Fibroblast of lung (primary cell): Measurements from ENCODE around the gene SLC9A5. TPM values are rescaled to one million over a fixed set of nuclear protein-coding genes. Genes with fewer than 3 reads are reported as not detected.
A peak's percentile ranks its signal among the peaks of the same experiment; 100 is the strongest.

ENCODE experiments used
- DNase-seq, 2 donors: peaks; one replicate each; pipeline versions ENCODE4 v3.0.0 to v3.0.0-alpha.2; 2010; ENCODE audit warnings: low read depth in 2 of 2
- H2AFZ ChIP-seq: 2 replicates; pipeline ENCODE4 v1.5.1; 2012; ENCODE audit warnings: low read length, control low read depth, inconsistent platforms
- H3K27ac ChIP-seq: 2 replicates; pipeline ENCODE4 v1.5.1; 2011; ENCODE audit warnings: low read length, control low read depth; ENCODE audit not compliant: insufficient read depth
- H3K27me3 ChIP-seq: 2 replicates; pipeline ENCODE4 v1.5.1; 2011; ENCODE audit warnings: mild to moderate bottlenecking, low read length; ENCODE audit not compliant: control insufficient read depth, insufficient read depth
- H3K36me3 ChIP-seq: 2 replicates; pipeline ENCODE4 v1.5.1; 2011; ENCODE audit warnings: low read length; ENCODE audit not compliant: control insufficient read depth, insufficient read depth
- H3K4me1 ChIP-seq: 2 replicates; pipeline ENCODE4 v1.5.1; 2011; ENCODE audit warnings: low read length; ENCODE audit not compliant: control insufficient read depth, insufficient read depth; ENCODE audit errors: extremely low read depth
- H3K4me2 ChIP-seq: 2 replicates; pipeline ENCODE4 v1.5.1; 2011; ENCODE audit warnings: low read length, control low read depth; ENCODE audit not compliant: insufficient read depth; ENCODE audit errors: extremely low read depth
- H3K4me3 ChIP-seq, 4 experiments: fragments of 200-600 bp in 1 of 4; sonication (generic) in 1 of 4; replicated peaks in 1 of 4; 2 replicates each; pipeline ENCODE4 v1.5.1; 2011 to 2016; ENCODE audit warnings: low read length in 4 of 4, low read depth in 3 of 4, mild to moderate bottlenecking in 3 of 4, control low read depth in 2 of 4, inconsistent platforms in 1 of 4, mixed read lengths in 1 of 4; ENCODE audit not compliant: insufficient read depth in 1 of 4; ENCODE audit errors: control extremely low read depth in 1 of 4
- H3K79me2 ChIP-seq: 2 replicates; pipeline ENCODE4 v1.5.1; 2012; ENCODE audit warnings: mild to moderate bottlenecking, low read length, inconsistent platforms; ENCODE audit not compliant: control insufficient read depth, insufficient read depth
- H3K9ac ChIP-seq: 2 replicates; pipeline ENCODE4 v1.5.1; 2011; ENCODE audit warnings: mild to moderate bottlenecking, low read length, control low read depth; ENCODE audit not compliant: insufficient read depth
- H3K9me3 ChIP-seq: 2 replicates; pipeline ENCODE4 v1.5.1; 2012; ENCODE audit warnings: low read depth, low read length; ENCODE audit not compliant: control insufficient read depth, insufficient read depth
- H4K20me1 ChIP-seq: 2 replicates; pipeline ENCODE4 v1.5.1; 2011; ENCODE audit warnings: low read length; ENCODE audit not compliant: control insufficient read depth, insufficient read depth; ENCODE audit errors: extremely low read depth
- CTCF ChIP-seq, 2 donors: IDR thresholded peaks in 1 of 2; conservative IDR thresholded peaks in 1 of 2; 1 replicate in 1 of 2; 2 replicates in 1 of 2; pipeline ENCODE4 v1.5.1; 2011 to 2012; ENCODE audit warnings: low read length in 2 of 2, control low read depth in 1 of 2, inconsistent platforms in 1 of 2, low read depth in 1 of 2, mild to moderate bottlenecking in 1 of 2
- EZH2 ChIP-seq: IDR thresholded peaks from 2 replicates; pipeline ENCODE4 v1.5.1; 2012; ENCODE audit warnings: low read length, control low read depth, mild to moderate bottlenecking; ENCODE audit errors: missing control alignments
- polyA plus RNA-seq, 2 donors: library from polyadenylated mRNA; depleted of rRNA in 1 of 2; stranded (reverse) in 1 of 2; unstranded in 1 of 2; fragments of >200 nt; gene quantifications; 2 replicates each; pipeline ENCODE4 v1.2.1, GENCODE V29; 2011 to 2012; ENCODE audit warnings: missing spikeins in 1 of 2
- total RNA-seq: library from RNA; depleted of rRNA; stranded (reverse); fragments of >200 nt; gene quantifications from 2 replicates; pipeline ENCODE4 v1.2.1, GENCODE V29; 2014

The SLC9A5 gene
- total and polyA plus RNA-seq, 2 donors (not counting 1 experiment from before 2014, with no cell fraction given), result 2.0 to 2.3 TPM

DNA sequence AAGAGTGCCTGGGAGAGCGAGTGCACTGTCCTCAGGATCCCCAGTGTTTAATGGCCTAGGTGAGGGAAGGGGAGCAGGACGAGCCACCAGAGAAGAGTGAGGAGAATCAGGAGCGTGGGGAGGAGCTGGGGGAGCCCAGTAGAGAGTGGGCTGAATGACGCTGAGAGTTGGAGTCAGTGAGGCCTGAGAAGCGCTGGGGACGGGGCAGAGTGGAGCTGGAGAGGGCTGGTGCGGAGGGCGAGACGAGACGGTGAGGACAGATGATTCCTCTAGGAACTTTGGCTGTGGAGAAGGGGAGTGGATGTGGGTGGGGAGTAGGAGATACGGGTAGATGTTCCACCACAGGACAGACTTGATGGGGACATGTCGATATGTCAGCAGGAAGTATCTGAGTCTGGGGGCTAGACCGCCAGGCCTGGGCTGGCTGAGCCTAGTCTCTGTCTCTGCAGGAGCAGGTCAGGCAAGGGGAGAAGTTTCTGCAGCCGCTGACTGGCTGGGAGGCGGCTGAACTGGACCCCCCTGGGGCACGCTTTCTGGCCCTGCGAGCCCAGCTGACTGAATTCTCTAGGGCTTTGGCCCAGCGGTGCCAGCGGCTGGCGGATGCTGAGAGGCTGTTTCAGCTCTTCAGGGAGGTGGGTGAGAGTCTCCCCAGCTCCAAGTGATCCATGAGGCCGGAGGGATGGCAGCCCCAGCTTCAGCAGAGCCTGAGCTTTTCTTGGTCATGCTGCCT is 35.2 kb downstream of the SLC9A5 start:
- no peaks in the 10 kb centered on the region for H3K27me3 ChIP-seq
- H3K27ac ChIP-seq, result no peak overlapping the region
- H3K4me3 ChIP-seq, result no peak overlapping the region
- no peaks in the 10 kb centered on the region for H3K9me3 ChIP-seq
- no peaks in the 10 kb centered on the region for H4K20me1 ChIP-seq
- H3K4me2 ChIP-seq, result no peak overlapping the region
- peaks cover 15% of the 10 kb centered on the region for H3K36me3 ChIP-seq
- no peak overlapping the region for H3K9ac ChIP-seq
- no peaks in the 10 kb centered on the region for H3K4me1 ChIP-seq
- H2AFZ ChIP-seq, result no peak overlapping the region
- TF ChIP-seq CTCF (conservative IDR thresholded peaks at IDR 0.05 in 1 of 2, IDR thresholded peaks at IDR 0.05 in 1 of 2; ENCODE audit: low read depth in 1 of 2, low read length in 2 of 2), result no peak
- no peak for TF ChIP-seq EZH2
- no peaks in the 10 kb centered on the region for H3K79me2 ChIP-seq
- DNase-seq, result no peak

GRCh38 chr16:67284699-67285646 is 36.2 kb downstream of the SLC9A5 start:
- Histone ChIP-seq H3K27me3 (no peaks in the 10 kb centered on the region), H3K4me3 (no peak overlapping the region), H3K9ac (no peak overlapping the region), H3K79me2 (no peaks in the 10 kb centered on the region), H3K9me3 (no peaks in the 10 kb centered on the region), H3K36me3 (peaks cover 15% of the 10 kb centered on the region), H3K4me1 (no peaks in the 10 kb centered on the region), H2AFZ (no peak overlapping the region), H3K4me2 (no peak overlapping the region), H3K27ac (no peak overlapping the region), H4K20me1 (no peaks in the 10 kb centered on the region)
- TF ChIP-seq CTCF (conservative IDR thresholded peaks at IDR 0.05 in 1 of 2, IDR thresholded peaks at IDR 0.05 in 1 of 2; ENCODE audit: low read depth in 1 of 2, low read length in 2 of 2), result peak; percentile 29 to 54
- no peak for TF ChIP-seq EZH2
- DNase-seq, result peak in 1 of 2 donors; percentile 26
